Measurements from ENCODE around the gene LONP1.
A peak's percentile ranks its signal among the peaks of the same experiment; 100 is the strongest.

The LONP1 gene

GRCh38 chr19:5680437-5681368, 39.2 kb downstream of the LONP1 start, which contains the start of the genes HSD11B1L and MICOS13:
HSD11B1L (plus strand) TSS chr19:5681027; CDS start chr19:5684833, 3,806 bp downstream.
MICOS13 (minus strand) TSS chr19:5680516; CDS start chr19:5680486, 30 bp downstream.
- peak within 1 kb of the TSS; percentile 98 for H3K4me3 ChIP-seq (ENCODE audit: control insufficient read depth, low read depth, low read length)
- peak; percentile 98 for DNase-seq (ENCODE audit: low read depth)

GRCh38 chr19:5680084-5680436, 39.9 kb downstream of the LONP1 start:
- H3K4me3 ChIP-seq (ENCODE audit: control insufficient read depth, low read depth, low read length), result peak overlapping the region; percentile 98
- no peak for TF ChIP-seq CTCF (conservative IDR thresholded peaks at IDR 0.05; ENCODE audit: control insufficient read depth, insufficient read depth, low read depth, low read length)
- peak; percentile 34 for DNase-seq (ENCODE audit: low read depth)

More at GRCh38 chr19:5680437-5681368, 39.2 kb downstream of the LONP1 start, which contains the start of the genes HSD11B1L and MICOS13:
- TF ChIP-seq CTCF (conservative IDR thresholded peaks at IDR 0.05; ENCODE audit: control insufficient read depth, insufficient read depth, low read depth, low read length), result no peak

GRCh38 chr19:5679289-5680083, 40.5 kb downstream of the LONP1 start:
- no peak for DNase-seq (ENCODE audit: low read depth)

GRCh38 chr19:5678071-5678718, 41.8 kb downstream of the LONP1 start:
- no peak for DNase-seq (ENCODE audit: low read depth)
- no peak overlapping the region for H3K4me3 ChIP-seq (ENCODE audit: control insufficient read depth, low read depth, low read length)
- TF ChIP-seq CTCF (conservative IDR thresholded peaks at IDR 0.05; ENCODE audit: control insufficient read depth, insufficient read depth, low read depth, low read length), result no peak

More at GRCh38 chr19:5679289-5680083, 40.5 kb downstream of the LONP1 start:
- no peak for TF ChIP-seq CTCF (conservative IDR thresholded peaks at IDR 0.05; ENCODE audit: control insufficient read depth, insufficient read depth, low read depth, low read length)
- H3K4me3 ChIP-seq (ENCODE audit: control insufficient read depth, low read depth, low read length), result peak overlapping the region; percentile 98

- no peak for DNase-seq (ENCODE audit: low read depth)
- no peak overlapping the region for H3K4me3 ChIP-seq (ENCODE audit: control insufficient read depth, low read depth, low read length)
- no peak for TF ChIP-seq CTCF (conservative IDR thresholded peaks at IDR 0.05; ENCODE audit: control insufficient read depth, insufficient read depth, low read depth, low read length)
Observed at GRCh38 chr19:5677580-5677979, 42.4 kb downstream of the LONP1 start.

- no peak overlapping the region for H3K4me3 ChIP-seq (ENCODE audit: control insufficient read depth, low read depth, low read length)
- no peak for TF ChIP-seq CTCF (conservative IDR thresholded peaks at IDR 0.05; ENCODE audit: control insufficient read depth, insufficient read depth, low read depth, low read length)
- no peak for DNase-seq (ENCODE audit: low read depth)
Observed at GRCh38 chr19:5677136-5677535, 42.8 kb downstream of the LONP1 start.
